Measurements from ENCODE around the gene VPS29.

GRCh38 chr12:110545812-110546211 is 43.9 kb upstream of the VPS29 start:
- TF ChIP-seq ZNF274 (IDR thresholded peaks at IDR 0.05; ENCODE audit: low read depth, low read length) (no peak), YY1 (IDR thresholded peaks at IDR 0.05; ENCODE audit: insufficient read depth, insufficient read length) (no peak), SUZ12 (IDR thresholded peaks at IDR 0.05; ENCODE audit: extremely low read depth, insufficient read depth, insufficient read length) (no peak)

Measured in NT2/D1 (cell line).